Testis (tissue), 2 donors: ENCODE measurements around the gene GRIPAP1.

Experiments
- POLR2A ChIP-seq: fragments of 450-650 bp; IDR thresholded peaks from one replicate; pipeline ENCODE4 v1.6.1; 2017; ENCODE audit warnings: antibody characterized with exemption, mild to moderate bottlenecking, moderate library complexity
- TF ChIP-seq, protein P1 (sequence below), 3 experiments: fragments of 450-650 bp in 2 of 3; fragments of 200-600 bp in 1 of 3; sonication (generic) in 1 of 3; IDR thresholded peaks; one replicate each; pipeline ENCODE4 v1.5.1; 2016 to 2019; ENCODE audit warnings: antibody characterized with exemption in 3 of 3, mild to moderate bottlenecking in 2 of 3, moderate library complexity in 1 of 3

- TF ChIP-seq, protein P1, sequence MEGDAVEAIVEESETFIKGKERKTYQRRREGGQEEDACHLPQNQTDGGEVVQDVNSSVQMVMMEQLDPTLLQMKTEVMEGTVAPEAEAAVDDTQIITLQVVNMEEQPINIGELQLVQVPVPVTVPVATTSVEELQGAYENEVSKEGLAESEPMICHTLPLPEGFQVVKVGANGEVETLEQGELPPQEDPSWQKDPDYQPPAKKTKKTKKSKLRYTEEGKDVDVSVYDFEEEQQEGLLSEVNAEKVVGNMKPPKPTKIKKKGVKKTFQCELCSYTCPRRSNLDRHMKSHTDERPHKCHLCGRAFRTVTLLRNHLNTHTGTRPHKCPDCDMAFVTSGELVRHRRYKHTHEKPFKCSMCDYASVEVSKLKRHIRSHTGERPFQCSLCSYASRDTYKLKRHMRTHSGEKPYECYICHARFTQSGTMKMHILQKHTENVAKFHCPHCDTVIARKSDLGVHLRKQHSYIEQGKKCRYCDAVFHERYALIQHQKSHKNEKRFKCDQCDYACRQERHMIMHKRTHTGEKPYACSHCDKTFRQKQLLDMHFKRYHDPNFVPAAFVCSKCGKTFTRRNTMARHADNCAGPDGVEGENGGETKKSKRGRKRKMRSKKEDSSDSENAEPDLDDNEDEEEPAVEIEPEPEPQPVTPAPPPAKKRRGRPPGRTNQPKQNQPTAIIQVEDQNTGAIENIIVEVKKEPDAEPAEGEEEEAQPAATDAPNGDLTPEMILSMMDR (IDR thresholded peaks at IDR 0.05) = no peak
- TF ChIP-seq POLR2A = no peak
Measured at GRCh38 chrX:48974033-48974432, 28.0 kb downstream of the GRIPAP1 start.
